TTC549 (cell line): ENCODE measurements around the gene IL10RB.

Source experiments
- FAIRE-seq: peaks from 2 replicates; lab custom pipeline; 2012; peaks lifted over from hg19 to GRCh38; lab: Jason Lieb, UNC

The IL10RB gene

GRCh38 chr21:33334824-33335223 is 68.7 kb downstream of the IL10RB start:
- no peak for FAIRE-seq

- FAIRE-seq, result no peak
Observed at GRCh38 chr21:33339135-33339534, 73.0 kb downstream of the IL10RB start.

- FAIRE-seq, result no peak
Observed at GRCh38 chr21:33339918-33340317, 73.8 kb downstream of the IL10RB start.

DNA sequence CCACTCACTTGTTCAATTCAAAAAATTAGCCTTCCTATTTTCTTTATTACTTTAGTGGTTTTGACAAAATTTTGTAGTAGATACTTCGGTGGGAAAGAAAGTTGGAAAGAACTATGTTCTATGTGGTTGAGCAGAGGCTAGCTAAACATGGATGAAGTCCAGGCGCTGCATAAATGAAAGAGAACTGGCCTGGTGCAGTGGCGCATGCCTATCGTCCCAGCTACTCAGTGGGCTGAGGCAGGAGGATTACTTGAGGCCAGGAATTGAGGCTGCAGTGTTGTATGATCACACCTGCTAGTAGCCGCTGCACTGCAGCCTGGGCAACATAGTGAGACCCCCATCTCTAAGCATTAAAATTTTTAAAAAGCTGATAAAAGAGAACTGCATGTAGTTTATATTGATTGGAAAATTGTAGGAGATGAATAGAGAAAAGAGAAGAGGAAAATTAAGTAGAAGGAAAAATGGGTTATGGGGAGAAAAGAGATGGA is 79.6 kb downstream of the IL10RB start:
- no peak for FAIRE-seq
